ENCODE data around the gene STK32C. TPM values are rescaled to one million over a fixed set of nuclear protein-coding genes. Genes with fewer than 3 reads are reported as not detected.
"Not testable (repeated sequence)": the region's sequence is repeated elsewhere in the genome, so short reads cannot be mapped to it uniquely, and the experiment has no call there.

STK32C gene
- total RNA-seq, 1 donor from 2014 or later: 8.7 TPM

GRCh38 chr10:132319853-132320653 is 12.3 kb upstream of the STK32C start:
- DNase-seq (ENCODE audit: low read depth): peak; percentile 88

GRCh38 chr10:132317477-132317876 is 9.7 kb upstream of the STK32C start:
- DNase-seq (ENCODE audit: low read depth): not testable (repeated sequence)

- DNase-seq (ENCODE audit: low read depth): no peak
These were observed 8.4 kb upstream of the STK32C start for GRCh38 chr10:132316133-132316532.

GRCh38 chr10:132314881-132315280 is 7.1 kb upstream of the STK32C start:
- DNase-seq (ENCODE audit: low read depth): not testable (repeated sequence)

GRCh38 chr10:132314336-132314735 is 6.6 kb upstream of the STK32C start:
- DNase-seq (ENCODE audit: low read depth): no peak

GRCh38 chr10:132313865-132314264 is 6.1 kb upstream of the STK32C start:
- no peak for DNase-seq (ENCODE audit: low read depth)

- DNase-seq (ENCODE audit: low read depth): no peak
These were observed 5.6 kb upstream of the STK32C start for GRCh38 chr10:132313305-132313704.

- no peak for DNase-seq (ENCODE audit: low read depth)
These were observed 3.7 kb upstream of the STK32C start for GRCh38 chr10:132311338-132311939.

GRCh38 chr10:132310701-132311337 is 3.1 kb upstream of the STK32C start:
- DNase-seq (ENCODE audit: low read depth): no peak

GRCh38 chr10:132309879-132310591 is 2.3 kb upstream of the STK32C start:
- no peak for DNase-seq (ENCODE audit: low read depth)

- no peak for DNase-seq (ENCODE audit: low read depth)
These were observed 1.7 kb upstream of the STK32C start for GRCh38 chr10:132309471-132309865.

GRCh38 chr10:132308587-132309470 is 1.1 kb upstream of the STK32C start:
- no peak for DNase-seq (ENCODE audit: low read depth)

GRCh38 chr10:132306864-132307751 is 642 bp downstream of the STK32C start:
- DNase-seq (ENCODE audit: low read depth): no peak

- no peak for DNase-seq (ENCODE audit: low read depth)
These were observed 1.4 kb downstream of the STK32C start for GRCh38 chr10:132306343-132306685.

- DNase-seq (ENCODE audit: low read depth): no peak
These were observed 2.0 kb downstream of the STK32C start for GRCh38 chr10:132305654-132306342.

- no peak for DNase-seq (ENCODE audit: low read depth)
These were observed 2.8 kb downstream of the STK32C start for GRCh38 chr10:132304756-132305509.

- DNase-seq (ENCODE audit: low read depth): no peak
These were observed 4.2 kb downstream of the STK32C start for GRCh38 chr10:132303361-132304115.
